K562 (cell line): ENCODE data around the gene ZNF628. TPM values are rescaled to one million over a fixed set of nuclear protein-coding genes. Genes with fewer than 3 reads are reported as not detected.
"Not testable (repeated sequence)": the region's sequence is repeated elsewhere in the genome, so short reads cannot be mapped to it uniquely, and the experiment has no call there.

Experiments
- ATAC-seq: fragments of 200-7000 bp; cut with Tn5 transposase; 3 replicates; pipeline ENCODE4 v1.9.1; 2020; ENCODE audit warnings: moderate library complexity
- BruUV-seq: library from RNA; stranded (reverse); fragments of 400-500 nt; replicated peaks from 2 replicates; lab custom pipeline; 2021; lab: Mats Ljungman, UMichigan
- CTCF ChIA-PET: fragments of 300-600 bp; formaldehyde crosslinking; extraction: SDS; loops from one replicate; lab custom pipeline; 2021; ENCODE audit warnings: low intra/inter-chr PET ratio; lab: Yijun Ruan, JAX
- POLR2A ChIA-PET: fragments of 300-600, 350-650 bp; sonication (Branson Sonifier 250); formaldehyde crosslinking; extraction: SDS; loops from one replicate; lab custom pipeline; 2021; ENCODE audit warnings: antibody characterized with exemption, inconsistent platforms; lab: Yijun Ruan, JAX
- DNase-seq, 4 experiments: peaks; one replicate each; pipeline versions ENCODE4 v3.0.0 to v3.0.0-alpha.2; 2011 to 2018; ENCODE audit warnings: low spot score in 3 of 4, mixed read lengths in 3 of 4; ENCODE audit errors: extremely low read depth in 1 of 4
- FAIRE-seq: peaks from 2 replicates; lab custom pipeline; 2011; peaks lifted over from hg19 to GRCh38; lab: Jason Lieb, UNC
- H2AFZ ChIP-seq: 2 replicates; pipeline ENCODE4 v1.6.0; 2011; ENCODE audit warnings: low read depth, low read length, control low read depth, inconsistent platforms
- H3K27ac ChIP-seq: fragments of 200-600 bp; 3 replicates; pipeline ENCODE4 v1.8.0; 2011; ENCODE audit warnings: low read depth, mild to moderate bottlenecking, control low read depth, inconsistent platforms, low read length, moderate library complexity, mixed read lengths; ENCODE audit errors: extremely low read depth
- H3K27me3 ChIP-seq, 2 experiments: fragments of 300-600 bp in 1 of 2; 2 replicates in 1 of 2; 3 replicates in 1 of 2; pipeline versions ENCODE4 v1.6.0 to v1.8.0; 2011; ENCODE audit warnings: inconsistent platforms in 2 of 2, low read length in 2 of 2, mild to moderate bottlenecking in 1 of 2, mixed read lengths in 1 of 2, moderate library complexity in 1 of 2; ENCODE audit not compliant: control insufficient read depth in 2 of 2, insufficient read depth in 2 of 2
- H3K36me3 ChIP-seq: fragments of 300-600 bp; 3 replicates; pipeline ENCODE4 v1.8.0; 2011; ENCODE audit warnings: mild to moderate bottlenecking, low read length, inconsistent platforms; ENCODE audit not compliant: control insufficient read depth, insufficient read depth
- H3K4me1 ChIP-seq, 2 experiments: fragments of 200-600 bp in 1 of 2; replicated peaks in 1 of 2; 2 replicates in 1 of 2; 3 replicates in 1 of 2; pipeline versions ENCODE4 v1.5.1 to v1.8.0; 2011; ENCODE audit warnings: inconsistent platforms in 2 of 2, low read length in 2 of 2, mild to moderate bottlenecking in 1 of 2, mixed read lengths in 1 of 2, moderate library complexity in 1 of 2; ENCODE audit not compliant: control insufficient read depth in 2 of 2, insufficient read depth in 2 of 2
- H3K4me2 ChIP-seq: 2 replicates; pipeline ENCODE4 v1.6.1; 2011; ENCODE audit warnings: low read length, control low read depth, inconsistent platforms, mixed read lengths; ENCODE audit not compliant: insufficient read depth
- H3K4me3 ChIP-seq: fragments of 200-600 bp; sonication (generic), shearing (Covaris generic); 2 replicates; pipeline ENCODE4 v1.5.1; 2016; ENCODE audit warnings: control low read depth, inconsistent platforms
- H3K79me2 ChIP-seq: fragments of 200-600 bp; 3 replicates; pipeline ENCODE4 v1.8.0; 2011; ENCODE audit warnings: low read length, inconsistent platforms; ENCODE audit not compliant: control insufficient read depth, insufficient read depth
- H3K9ac ChIP-seq, 2 experiments: 2 replicates each; pipeline versions ENCODE4 v1.6.0 to v1.6.1; 2011; ENCODE audit warnings: low read depth in 2 of 2, low read length in 2 of 2, control low read depth in 1 of 2, inconsistent platforms in 1 of 2, mild to moderate bottlenecking in 1 of 2, mixed read lengths in 1 of 2; ENCODE audit not compliant: insufficient read depth in 1 of 2
- H3K9me1 ChIP-seq: one replicate; pipeline ENCODE4 v1.6.0; 2011; ENCODE audit warnings: inconsistent platforms, mild to moderate bottlenecking, low read length, moderate library complexity; ENCODE audit not compliant: control insufficient read depth, insufficient read depth
- H3K9me3 ChIP-seq: replicated peaks from 2 replicates; pipeline ENCODE4 v1.5.1; 2011; ENCODE audit warnings: low read depth, low read length, inconsistent platforms; ENCODE audit not compliant: control insufficient read depth, insufficient read depth
- H4K20me1 ChIP-seq: replicated peaks from 2 replicates; pipeline ENCODE4 v1.6.1; 2011; ENCODE audit warnings: low read length, inconsistent platforms, mixed read lengths; ENCODE audit not compliant: control insufficient read depth, insufficient read depth
- ADNP ChIP-seq: fragments of 200-800 bp; sonication (Bioruptor generic); IDR thresholded peaks from 2 replicates; pipeline ENCODE4 v1.6.1; 2016; ENCODE audit warnings: missing genetic modification characterization, missing compliant biosample characterization
- CBX1 ChIP-seq: sonication (generic); IDR thresholded peaks from 2 replicates; pipeline ENCODE4 v1.6.1; 2016; ENCODE audit warnings: antibody characterized with exemption, low read depth, mild to moderate bottlenecking
- CHD4 ChIP-seq: fragments of 200-600 bp; sonication (generic); IDR thresholded peaks from 3 replicates; pipeline ENCODE4 v1.6.1; 2012; ENCODE audit warnings: low read depth, mild to moderate bottlenecking, mixed read lengths, low read length, inconsistent platforms; ENCODE audit not compliant: insufficient read depth, insufficient replicate concordance, poor library complexity, severe bottlenecking
- PHF20 ChIP-seq: fragments of 450-650 bp; IDR thresholded peaks from 2 replicates; pipeline ENCODE4 v1.6.1; 2018; ENCODE audit not compliant: partially characterized antibody
- SP1 ChIP-seq: sonication (generic); formaldehyde crosslinking; IDR thresholded peaks from 2 replicates; pipeline ENCODE4 v1.8.1; 2022; ENCODE audit warnings: mild to moderate bottlenecking, missing genetic modification reagents
- ZNF740 ChIP-seq, 3 experiments: fragments of 200-800 bp in 1 of 3; sonication (Bioruptor generic) in 1 of 3; sonication (generic) in 1 of 3; formaldehyde crosslinking in 1 of 3; IDR thresholded peaks; 2 replicates each; pipeline versions ENCODE4 v1.6.1 to v1.8.0; 2016 to 2022; ENCODE audit warnings: mild to moderate bottlenecking in 2 of 3, missing compliant biosample characterization in 2 of 3, missing genetic modification characterization in 2 of 3, missing genetic modification reagents in 1 of 3
- WGBS: fragments of 100-300 bp; shearing (Covaris generic); methylation state at CpG from one replicate; pipeline ENCODE4 v1.1.6; 2016; ENCODE audit warnings: low coverage, mixed read lengths; ENCODE audit not compliant: insufficient coverage; ENCODE audit errors: missing lambda C conversion rate; 5-methylcytosine and 5-hydroxymethylcytosine counted together
- in situ Hi-C: fragments of 300-500 bp; cut with MboI; formaldehyde crosslinking; loops from 4 replicates; pipeline ENCODE4 v1.15.0; 2018; ENCODE audit warnings: inconsistent platforms, mixed read lengths
- intact Hi-C: fragments of 100-400 bp; cut with micrococcal nuclease; formaldehyde crosslinking; loops from 2 replicates; pipeline ENCODE4 v1.14.2; 2022
- polyA plus RNA-seq, 8 experiments: library from polyadenylated mRNA; depleted of rRNA in 4 of 8; stranded (reverse) in 5 of 8; unstranded in 3 of 8; fragments of >200 nt; fragmentation: Nextera tagmentation in 2 of 8; fragmentation: Illumina TruSeq in 1 of 8; extraction: Ambion mirVana in 2 of 8; extraction: Trizol in 1 of 8; gene quantifications; 2 replicates each; pipeline versions ENCODE4 v1.2.1 to v1.2.3, GENCODE V29; 2011 to 2014; ENCODE audit warnings: inconsistent platforms in 1 of 8, missing spikeins in 1 of 8
- total RNA-seq, 7 experiments: library from RNA; depleted of rRNA in 6 of 7; stranded (reverse); fragments of >200 nt in 6 of 7; fragmentation: Illumina TruSeq in 2 of 7; extraction: Trizol in 2 of 7; gene quantifications; 2 replicates each; pipeline versions ENCODE4 v1.2.1 to v1.2.3, GENCODE V29; 2011 to 2021; ENCODE audit warnings: low replicate concordance in 1 of 7

The ZNF628 gene
- total and polyA plus RNA-seq, 9 of the 15 experiments (the other 6 are each of a cell fraction or from before 2014, with no cell fraction given): 0.13 to 13.6 (median 2.2) TPM; not detected in 3

- DNase-seq, FAIRE-seq, H3K9me3 ChIP-seq, H3K79me2 ChIP-seq, H4K20me1 ChIP-seq, BruUV-seq, ATAC-seq, H3K36me3 ChIP-seq, intact Hi-C loops, H3K4me3 ChIP-seq, H3K9me1 ChIP-seq, CTCF ChIA-PET, H3K27ac ChIP-seq: not testable (repeated sequence)
- 37% methylated on average over 2 of the region's 5 CpGs for WGBS
- peak overlapping the region; percentile 44; the same call in 1 of the 2 replicates for H2AFZ ChIP-seq
- TF ChIP-seq PHF20 (peak; percentile 58), CBX1 (peak; percentile 57; the same call in 1 of the 2 replicates), ADNP (tag) (peak; percentile 73; the same call in 1 of the 2 replicates), SP1 (CRISPR knock-in tag) (0 out of 2 replicates have a peak, but pooled peaks have one; percentile 6), CHD4 (peak; percentile 19), ZNF740 (CRISPR knock-in tag; IDR thresholded peaks at IDR 0.05) (peak; percentile 88), ZNF740 (tag; IDR thresholded peaks at IDR 0.05) (peak in 1 of 2 experiments; percentile 17; a peak in 1 of 4 replicates)
- peaks cover 11 to 62% of the 10 kb centered on the region in 2 experiments for H3K4me1 ChIP-seq
- H3K4me2 ChIP-seq: peak overlapping the region; percentile 24; the same call in 1 of the 2 replicates
- POLR2A ChIA-PET: interaction anchor here (1.0 kb wide), 1 partner anchor 41 kb away, joined by 3 read pairs; the partner anchor contains the start of gene UBE2S
- H3K27me3 ChIP-seq: peaks cover 6 to 37% of the 10 kb centered on the region in 2 experiments
- in situ Hi-C loops: loop anchor here (25.0 kb wide), 1 partner anchor 786 kb away; the partner anchor contains the start of gene LILRB4
- H3K9ac ChIP-seq: peak overlapping the region in 1 of 2 experiments; percentile 83; a peak in 1 of 4 replicates
Observed at GRCh38 chr19:55448175-55448490, 28.3 kb upstream of the ZNF628 start.
